Stimulated activated CD8-positive, alpha-beta memory T cell treated with anti-CD3 and anti-CD28 coated beads, Interleukin-7, amount 100 ng/mL, for 1 hour (primary cell): ENCODE results near the gene NFIA.

Experiments used
- DNase-seq, 2 donors: peaks; one replicate each; pipeline ENCODE4 v3.0.0-alpha.2; 2020; ENCODE audit warnings: low read depth in 2 of 2

Gene NFIA

GRCh38 chr1:61083807-61084440 is 1.6 kb downstream of the NFIA start:
- no peak for DNase-seq

- no peak for DNase-seq
Observed at GRCh38 chr1:61084491-61085031, 2.2 kb downstream of the NFIA start.

- no peak for DNase-seq
Observed at GRCh38 chr1:61085206-61085982, 3.0 kb downstream of the NFIA start.

GRCh38 chr1:61085983-61086644 is 3.8 kb downstream of the NFIA start:
- DNase-seq = no peak

- DNase-seq = no peak
Observed at GRCh38 chr1:61087571-61087970, 5.2 kb downstream of the NFIA start.

GRCh38 chr1:61088163-61088974 is 6.0 kb downstream of the NFIA start:
- no peak for DNase-seq

GRCh38 chr1:61089338-61089737 is 7.0 kb downstream of the NFIA start:
- DNase-seq = no peak

GRCh38 chr1:61089741-61090140 is 7.4 kb downstream of the NFIA start:
- DNase-seq = no peak

- no peak for DNase-seq
Observed at GRCh38 chr1:61090546-61091202, 8.3 kb downstream of the NFIA start.

- no peak for DNase-seq
Observed at GRCh38 chr1:61091455-61091854, 9.1 kb downstream of the NFIA start.

GRCh38 chr1:61092642-61093041 is 10.3 kb downstream of the NFIA start:
- DNase-seq = no peak

- DNase-seq = no peak
Observed at GRCh38 chr1:61093525-61094137, 11.3 kb downstream of the NFIA start.

GRCh38 chr1:61094677-61095469 is 12.5 kb downstream of the NFIA start:
- DNase-seq = no peak

GRCh38 chr1:61095470-61095812 is 13.1 kb downstream of the NFIA start:
- no peak for DNase-seq

GRCh38 chr1:61097317-61097716 is 15.0 kb downstream of the NFIA start:
- DNase-seq = no peak

- no peak for DNase-seq
Observed at GRCh38 chr1:61097722-61098121, 15.4 kb downstream of the NFIA start.

- no peak for DNase-seq
Observed at GRCh38 chr1:61098333-61098732, 16.0 kb downstream of the NFIA start.

- DNase-seq = no peak
Observed at GRCh38 chr1:61098906-61099437, 16.6 kb downstream of the NFIA start.

- DNase-seq = no peak
Observed at GRCh38 chr1:61100578-61100977, 18.2 kb downstream of the NFIA start.

GRCh38 chr1:61101536-61101935 is 19.2 kb downstream of the NFIA start:
- no peak for DNase-seq
